Neural cell (in vitro differentiated cells): ENCODE results near the gene APBB2. TPM values are rescaled to one million over a fixed set of nuclear protein-coding genes. Genes with fewer than 3 reads are reported as not detected.

Experiments
- H2AFZ ChIP-seq: fragments of 200-600, 300-800 bp; sonication (generic), shearing (Covaris generic); 2 replicates; pipeline ENCODE4 v1.6.0; 2014; ENCODE audit warnings: low read depth, mild to moderate bottlenecking, antibody characterized with exemption, low read length, moderate library complexity
- H3F3A ChIP-seq: fragments of 200-600 bp; shearing (Covaris generic); 2 replicates; pipeline ENCODE4 v1.6.1; 2016; ENCODE audit warnings: mild to moderate bottlenecking, moderate library complexity, mixed read lengths, antibody characterized with exemption, low read length; ENCODE audit not compliant: insufficient read depth, poor library complexity, severe bottlenecking
- H3K27ac ChIP-seq: fragments of 200-600, 300-800 bp; sonication (generic), shearing (Covaris generic); 2 replicates; pipeline ENCODE4 v1.5.1; 2014; ENCODE audit warnings: mild to moderate bottlenecking, low read length, moderate library complexity
- H3K27me3 ChIP-seq: fragments of 300-800, 200-600 bp; sonication (generic), shearing (Covaris generic); 2 replicates; pipeline ENCODE4 v1.6.0; 2014; ENCODE audit warnings: mild to moderate bottlenecking, low read depth, low read length, moderate library complexity; ENCODE audit not compliant: insufficient read depth
- H3K36me3 ChIP-seq: fragments of 300-800, 200-600 bp; sonication (generic), shearing (Covaris generic); 2 replicates; pipeline ENCODE4 v1.5.1; 2014; ENCODE audit warnings: mild to moderate bottlenecking, antibody characterized with exemption, low read length, moderate library complexity; ENCODE audit not compliant: insufficient read depth
- H3K4me2 ChIP-seq: fragments of 300-800, 200-600 bp; sonication (generic), shearing (Covaris generic); 2 replicates; pipeline ENCODE4 v1.6.0; 2014; ENCODE audit warnings: mild to moderate bottlenecking, low read length
- H3K4me3 ChIP-seq: fragments of 300-800, 200-600 bp; sonication (generic), shearing (Covaris generic); 2 replicates; pipeline ENCODE4 v1.5.1; 2014; ENCODE audit warnings: mild to moderate bottlenecking, low read length, moderate library complexity
- H3K79me2 ChIP-seq: fragments of 200-600 bp; shearing (Covaris generic); replicated peaks from 2 replicates; pipeline ENCODE4 v1.6.0; 2014; ENCODE audit warnings: mild to moderate bottlenecking, low read length, moderate library complexity; ENCODE audit not compliant: insufficient read depth
- H3K9ac ChIP-seq: fragments of 300-800, 200-600 bp; sonication (generic), shearing (Covaris generic); 2 replicates; pipeline ENCODE4 v1.6.1; 2016; ENCODE audit warnings: mild to moderate bottlenecking, low read length, mixed read lengths
- H3K9me2 ChIP-seq: fragments of 200-600 bp; shearing (Covaris generic); 2 replicates; pipeline ENCODE4 v1.6.1; 2016; ENCODE audit warnings: mild to moderate bottlenecking, low read length, mixed read lengths; ENCODE audit not compliant: insufficient read depth
- H3K9me3 ChIP-seq: fragments of 200-600, 300-800 bp; sonication (generic), shearing (Covaris generic); 2 replicates; pipeline ENCODE4 v1.6.1; 2016; ENCODE audit warnings: mild to moderate bottlenecking, mixed run types, low read length, moderate library complexity, mixed read lengths
- H4K20me1 ChIP-seq: fragments of 200-600 bp; shearing (Covaris generic); 2 replicates; pipeline ENCODE4 v1.6.1; 2016; ENCODE audit warnings: mild to moderate bottlenecking, mixed run types; ENCODE audit not compliant: insufficient read depth
- EP300 ChIP-seq: fragments of 450-650 bp; conservative IDR thresholded peaks from 2 replicates; pipeline ENCODE4 v1.6.1; 2014; ENCODE audit warnings: antibody characterized with exemption, mild to moderate bottlenecking, moderate library complexity; ENCODE audit not compliant: poor library complexity, severe bottlenecking
- EZH2 ChIP-seq: fragments of 200-600, 300-800 bp; shearing (Covaris generic), sonication (generic); IDR thresholded peaks from 2 replicates; pipeline ENCODE4 v1.6.1; 2014; ENCODE audit warnings: antibody characterized with exemption, low read length, borderline replicate concordance, mild to moderate bottlenecking; ENCODE audit not compliant: insufficient read depth, poor library complexity, severe bottlenecking
- MXI1 ChIP-seq: fragments of 450-650 bp; conservative IDR thresholded peaks from 2 replicates; pipeline ENCODE4 v1.6.1; 2014; ENCODE audit warnings: antibody characterized with exemption, mild to moderate bottlenecking; ENCODE audit not compliant: poor library complexity, severe bottlenecking
- POLR2AphosphoS5 ChIP-seq: IDR thresholded peaks from 2 replicates; pipeline ENCODE4 v1.6.1; 2012
- RAD21 ChIP-seq: fragments of 450-650 bp; conservative IDR thresholded peaks from 2 replicates; pipeline ENCODE4 v1.6.1; 2014; ENCODE audit warnings: antibody characterized with exemption, mild to moderate bottlenecking, moderate library complexity
- SMC3 ChIP-seq: fragments of 450-650 bp; conservative IDR thresholded peaks from 2 replicates; pipeline ENCODE4 v1.6.1; 2014; ENCODE audit warnings: antibody characterized with exemption, mild to moderate bottlenecking, moderate library complexity; ENCODE audit not compliant: poor library complexity
- TAF1 ChIP-seq: IDR thresholded peaks from 2 replicates; pipeline ENCODE4 v1.6.1; 2012; ENCODE audit warnings: low read depth
- polyA plus RNA-seq: library from polyadenylated mRNA; depleted of rRNA; stranded (reverse); fragments of >200 nt; gene quantifications from 2 replicates; pipeline ENCODE4 v1.2.3, GENCODE V29; 2014
- TF ChIP-seq, protein P1 (sequence below): fragments of 450-650 bp; IDR thresholded peaks from 2 replicates; pipeline ENCODE4 v1.5.1; 2014; ENCODE audit warnings: antibody characterized with exemption, mild to moderate bottlenecking, moderate library complexity; ENCODE audit not compliant: poor library complexity, severe bottlenecking
- TF ChIP-seq, protein P2 (sequence below): IDR thresholded peaks from 2 replicates; pipeline ENCODE4 v1.6.1; 2012; ENCODE audit warnings: borderline replicate concordance

The APBB2 gene
- polyA plus RNA-seq, 1 donor from 2014 or later = 41.9 TPM

DNA sequence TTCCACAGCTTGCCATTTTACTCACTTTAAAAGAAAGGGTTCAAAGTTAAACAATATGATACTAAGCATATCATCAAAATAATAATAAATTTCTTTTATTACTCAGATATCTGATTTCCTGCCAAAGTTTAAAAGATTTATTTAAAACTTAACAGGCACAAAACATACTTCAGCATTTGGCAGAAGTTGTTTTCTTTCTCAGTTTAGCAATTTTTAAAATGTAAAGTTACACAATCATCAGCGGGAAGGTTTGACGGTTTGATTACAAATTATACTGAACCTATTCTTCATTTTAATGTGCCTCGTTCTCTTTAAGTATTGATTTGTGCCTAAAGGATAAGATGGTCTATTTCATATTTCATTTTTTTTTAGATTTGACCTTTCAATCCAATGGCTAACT lies 227.2 kb downstream of the APBB2 start:
- no peaks in the 10 kb centered on the region for H3K9me2 ChIP-seq

DNA sequence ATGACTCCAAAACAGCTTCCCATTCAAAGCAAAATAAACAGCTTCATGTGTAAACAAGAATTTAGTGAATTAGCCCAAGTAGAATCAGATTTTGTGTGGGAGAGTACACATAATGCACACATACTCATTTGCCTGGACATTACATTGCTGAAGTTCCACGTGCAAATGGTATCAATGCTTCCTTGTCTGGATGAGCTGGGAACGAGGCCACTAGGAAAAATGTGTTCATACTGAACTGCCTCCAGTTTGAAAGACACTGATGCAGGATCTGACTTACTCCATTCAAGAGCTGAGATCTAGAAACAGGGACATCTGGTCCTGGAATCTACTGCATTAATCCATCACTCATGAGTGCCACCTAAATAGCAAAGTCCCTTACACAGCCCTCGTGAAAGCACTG lies 228.0 kb downstream of the APBB2 start:
- H3K27ac ChIP-seq = no peak overlapping the region
- H3K9ac ChIP-seq = no peak overlapping the region
- no peaks in the 10 kb centered on the region for H3K27me3 ChIP-seq
- no peaks in the 10 kb centered on the region for H3K79me2 ChIP-seq
- no peaks in the 10 kb centered on the region for H3F3A ChIP-seq
- H3K36me3 ChIP-seq = no peaks in the 10 kb centered on the region
- no peak overlapping the region for H2AFZ ChIP-seq
- no peak overlapping the region for H3K4me3 ChIP-seq
- TF ChIP-seq POLR2AphosphoS5 (no peak), EZH2 (no peak), SMC3 (no peak), TAF1 (no peak), MXI1 (no peak), RAD21 (no peak), EP300 (no peak)
- TF ChIP-seq, protein P1, sequence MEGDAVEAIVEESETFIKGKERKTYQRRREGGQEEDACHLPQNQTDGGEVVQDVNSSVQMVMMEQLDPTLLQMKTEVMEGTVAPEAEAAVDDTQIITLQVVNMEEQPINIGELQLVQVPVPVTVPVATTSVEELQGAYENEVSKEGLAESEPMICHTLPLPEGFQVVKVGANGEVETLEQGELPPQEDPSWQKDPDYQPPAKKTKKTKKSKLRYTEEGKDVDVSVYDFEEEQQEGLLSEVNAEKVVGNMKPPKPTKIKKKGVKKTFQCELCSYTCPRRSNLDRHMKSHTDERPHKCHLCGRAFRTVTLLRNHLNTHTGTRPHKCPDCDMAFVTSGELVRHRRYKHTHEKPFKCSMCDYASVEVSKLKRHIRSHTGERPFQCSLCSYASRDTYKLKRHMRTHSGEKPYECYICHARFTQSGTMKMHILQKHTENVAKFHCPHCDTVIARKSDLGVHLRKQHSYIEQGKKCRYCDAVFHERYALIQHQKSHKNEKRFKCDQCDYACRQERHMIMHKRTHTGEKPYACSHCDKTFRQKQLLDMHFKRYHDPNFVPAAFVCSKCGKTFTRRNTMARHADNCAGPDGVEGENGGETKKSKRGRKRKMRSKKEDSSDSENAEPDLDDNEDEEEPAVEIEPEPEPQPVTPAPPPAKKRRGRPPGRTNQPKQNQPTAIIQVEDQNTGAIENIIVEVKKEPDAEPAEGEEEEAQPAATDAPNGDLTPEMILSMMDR = no peak
- TF ChIP-seq, protein P2, sequence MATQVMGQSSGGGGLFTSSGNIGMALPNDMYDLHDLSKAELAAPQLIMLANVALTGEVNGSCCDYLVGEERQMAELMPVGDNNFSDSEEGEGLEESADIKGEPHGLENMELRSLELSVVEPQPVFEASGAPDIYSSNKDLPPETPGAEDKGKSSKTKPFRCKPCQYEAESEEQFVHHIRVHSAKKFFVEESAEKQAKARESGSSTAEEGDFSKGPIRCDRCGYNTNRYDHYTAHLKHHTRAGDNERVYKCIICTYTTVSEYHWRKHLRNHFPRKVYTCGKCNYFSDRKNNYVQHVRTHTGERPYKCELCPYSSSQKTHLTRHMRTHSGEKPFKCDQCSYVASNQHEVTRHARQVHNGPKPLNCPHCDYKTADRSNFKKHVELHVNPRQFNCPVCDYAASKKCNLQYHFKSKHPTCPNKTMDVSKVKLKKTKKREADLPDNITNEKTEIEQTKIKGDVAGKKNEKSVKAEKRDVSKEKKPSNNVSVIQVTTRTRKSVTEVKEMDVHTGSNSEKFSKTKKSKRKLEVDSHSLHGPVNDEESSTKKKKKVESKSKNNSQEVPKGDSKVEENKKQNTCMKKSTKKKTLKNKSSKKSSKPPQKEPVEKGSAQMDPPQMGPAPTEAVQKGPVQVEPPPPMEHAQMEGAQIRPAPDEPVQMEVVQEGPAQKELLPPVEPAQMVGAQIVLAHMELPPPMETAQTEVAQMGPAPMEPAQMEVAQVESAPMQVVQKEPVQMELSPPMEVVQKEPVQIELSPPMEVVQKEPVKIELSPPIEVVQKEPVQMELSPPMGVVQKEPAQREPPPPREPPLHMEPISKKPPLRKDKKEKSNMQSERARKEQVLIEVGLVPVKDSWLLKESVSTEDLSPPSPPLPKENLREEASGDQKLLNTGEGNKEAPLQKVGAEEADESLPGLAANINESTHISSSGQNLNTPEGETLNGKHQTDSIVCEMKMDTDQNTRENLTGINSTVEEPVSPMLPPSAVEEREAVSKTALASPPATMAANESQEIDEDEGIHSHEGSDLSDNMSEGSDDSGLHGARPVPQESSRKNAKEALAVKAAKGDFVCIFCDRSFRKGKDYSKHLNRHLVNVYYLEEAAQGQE = no peak
- H3K4me2 ChIP-seq = no peak overlapping the region
- no peaks in the 10 kb centered on the region for H4K20me1 ChIP-seq
- no peaks in the 10 kb centered on the region for H3K9me3 ChIP-seq
- no peaks in the 10 kb centered on the region for H3K9me2 ChIP-seq

More for the DNA sequence above, 227.2 kb downstream of the APBB2 start:
- no peaks in the 10 kb centered on the region for H3K9me3 ChIP-seq
- H3K79me2 ChIP-seq = no peaks in the 10 kb centered on the region
- no peak overlapping the region for H3K4me2 ChIP-seq
- no peak overlapping the region for H3K27ac ChIP-seq
- H2AFZ ChIP-seq = no peak overlapping the region
- TF ChIP-seq EZH2 (no peak), EP300 (no peak), MXI1 (no peak), POLR2AphosphoS5 (no peak), RAD21 (no peak), TAF1 (no peak), SMC3 (no peak)
- TF ChIP-seq, protein P2 = no peak
- TF ChIP-seq, protein P1 = no peak
- no peak overlapping the region for H3K4me3 ChIP-seq
- H3K9ac ChIP-seq = no peak overlapping the region
- no peaks in the 10 kb centered on the region for H4K20me1 ChIP-seq
- H3K27me3 ChIP-seq = no peaks in the 10 kb centered on the region
- H3F3A ChIP-seq = no peaks in the 10 kb centered on the region
- no peaks in the 10 kb centered on the region for H3K36me3 ChIP-seq
